HG02970 (cell line): ENCODE measurements around the gene PSKH1.
"Not testable (repeated sequence)": the region's sequence is repeated elsewhere in the genome, so short reads cannot be mapped to it uniquely, and the experiment has no call there.

Experiments
- ATAC-seq: cut with Tn5 transposase; IDR thresholded peaks from one replicate; pipeline ENCODE4 v1.9.1; 2021; ENCODE audit warnings: mild to moderate bottlenecking, moderate library complexity, moderate number of reproducible peaks; ENCODE audit not compliant: unreplicated experiment, low FRiP score

Gene PSKH1

DNA sequence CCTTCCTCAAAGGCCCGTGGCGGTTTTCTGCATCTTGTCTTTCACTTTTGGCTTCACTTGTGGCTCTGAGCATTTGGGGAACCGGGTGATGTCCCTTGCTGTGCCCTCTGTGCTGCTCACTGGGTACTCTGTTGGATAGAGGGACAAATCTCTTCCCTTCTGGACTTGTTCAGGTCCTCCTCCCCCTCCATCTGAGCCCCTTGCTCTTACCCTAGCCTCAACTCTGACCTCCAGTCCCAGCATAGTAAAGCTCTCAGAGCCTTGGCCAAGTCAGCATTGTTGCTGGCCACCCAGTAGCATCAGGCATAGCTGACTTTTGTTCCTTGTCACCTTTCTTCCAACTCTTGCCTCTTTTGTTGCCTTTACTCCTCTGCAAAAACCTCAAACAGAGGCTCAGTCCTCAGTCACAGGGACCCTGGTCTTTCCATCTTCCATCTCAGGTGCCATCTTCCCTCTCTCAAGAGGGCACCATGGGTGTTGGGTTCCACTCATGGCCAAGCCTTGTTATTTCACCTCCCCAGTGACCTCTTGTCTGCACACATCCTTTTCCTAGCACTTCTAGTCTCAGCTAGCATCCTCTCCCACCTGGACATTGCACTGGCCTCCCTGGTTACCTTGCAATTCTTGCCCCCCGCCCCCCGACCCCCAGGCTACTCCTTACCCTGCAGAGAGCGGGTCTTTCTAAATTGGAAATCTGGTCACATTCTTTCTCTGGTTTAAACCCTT, 44.0 kb downstream of the PSKH1 start:
- no peak for ATAC-seq

- ATAC-seq, result not testable (repeated sequence)
Measured at GRCh38 chr16:67937713-67938112, 44.7 kb downstream of the PSKH1 start.

DNA sequence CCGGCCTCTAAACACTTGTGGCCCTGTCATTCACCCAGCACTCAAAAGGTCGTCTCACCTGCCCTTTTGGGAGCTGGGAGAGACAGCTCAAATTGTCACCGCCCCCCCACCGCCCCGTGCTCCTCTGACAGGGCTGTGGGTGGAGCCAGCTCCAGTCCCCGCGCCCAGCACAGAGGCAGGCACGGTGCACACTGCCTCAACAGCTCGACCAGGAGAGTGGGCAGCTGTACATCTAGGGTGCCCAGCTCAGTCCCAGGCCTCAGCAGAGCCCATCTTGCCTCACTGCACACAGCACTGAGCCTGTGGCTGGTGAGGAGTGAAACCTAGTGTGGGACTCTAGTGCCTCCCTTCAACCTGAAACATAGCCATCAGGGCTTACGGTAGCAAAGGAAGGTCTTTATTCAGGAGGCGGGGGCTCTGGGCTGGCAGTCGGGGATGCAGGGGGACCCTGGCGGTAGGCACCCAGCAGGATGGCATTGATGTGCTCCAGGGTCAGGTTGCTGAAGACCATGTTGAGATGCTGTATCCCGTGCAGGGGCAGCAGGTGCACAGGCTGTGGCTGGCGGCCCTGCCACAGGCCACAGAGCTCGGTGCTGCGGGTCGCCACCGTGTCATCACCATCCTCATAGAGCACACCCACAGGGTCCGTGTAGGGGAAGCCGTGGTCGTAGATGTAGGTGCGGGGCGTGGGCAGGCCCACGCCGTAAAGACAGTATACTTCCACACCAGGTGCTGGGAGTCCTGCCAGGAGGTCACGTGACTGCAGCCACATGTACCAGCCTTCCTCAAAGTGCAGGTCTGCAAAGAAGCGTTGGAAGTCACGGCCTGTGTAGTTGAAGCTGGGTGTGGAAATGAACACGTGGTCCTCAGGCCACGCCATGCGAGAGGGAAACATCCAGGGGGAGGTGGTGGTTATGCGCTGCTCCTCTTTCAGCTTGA, 46.7 kb downstream of the PSKH1 start:
- no peak for ATAC-seq

DNA sequence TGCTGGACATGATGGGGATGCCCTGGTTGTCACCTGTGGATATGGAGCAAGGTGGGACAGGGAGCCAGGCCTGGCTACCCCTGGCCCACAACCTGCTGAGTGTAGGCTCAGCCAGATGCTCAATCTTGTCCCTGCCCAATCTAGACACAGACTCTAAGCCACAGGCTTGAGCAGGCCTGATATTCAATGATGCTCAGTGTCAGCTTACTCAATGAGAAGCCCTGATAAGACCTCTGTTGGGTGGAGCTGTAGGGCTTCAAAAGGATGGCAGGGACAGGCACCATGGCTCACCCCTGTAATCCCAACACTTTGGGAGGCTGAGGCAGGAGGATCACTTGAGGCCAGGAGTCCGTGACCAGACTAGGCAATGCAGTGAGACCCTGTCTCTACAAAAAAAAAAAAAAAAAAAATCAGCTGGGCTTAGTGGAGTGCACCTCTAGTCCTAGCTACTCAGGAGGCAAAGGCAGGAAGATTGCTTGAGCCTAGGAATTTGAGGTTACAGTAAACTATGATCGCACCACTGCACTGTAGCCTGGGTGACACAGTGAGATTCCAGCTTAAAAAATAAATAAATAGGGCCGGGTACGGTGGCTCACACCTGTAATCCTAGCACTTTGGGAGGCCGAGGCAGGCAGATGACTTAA, 47.5 kb downstream of the PSKH1 start:
- ATAC-seq, result no peak

GRCh38 chr16:67941469-67942199, 48.6 kb downstream of the PSKH1 start:
- ATAC-seq, result no peak

DNA sequence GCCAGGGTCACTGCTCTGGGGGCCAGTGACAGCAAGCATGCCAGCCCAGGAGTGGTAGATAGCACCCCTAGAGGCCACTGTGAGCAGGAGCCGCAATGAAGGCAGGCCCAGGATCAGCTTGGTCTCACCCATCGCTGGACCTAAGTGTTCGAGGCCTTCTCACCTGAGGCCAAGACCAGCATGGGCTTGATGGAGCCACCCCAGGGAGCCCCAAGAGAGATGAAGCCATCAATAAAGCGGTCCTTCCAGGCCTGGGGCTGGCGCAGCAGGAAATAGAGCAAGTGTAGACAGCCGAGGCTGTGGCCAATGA, 49.1 kb downstream of the PSKH1 start:
- ATAC-seq, result no peak

GRCh38 chr16:67942510-67943255, 49.6 kb downstream of the PSKH1 start:
- no peak for ATAC-seq

DNA sequence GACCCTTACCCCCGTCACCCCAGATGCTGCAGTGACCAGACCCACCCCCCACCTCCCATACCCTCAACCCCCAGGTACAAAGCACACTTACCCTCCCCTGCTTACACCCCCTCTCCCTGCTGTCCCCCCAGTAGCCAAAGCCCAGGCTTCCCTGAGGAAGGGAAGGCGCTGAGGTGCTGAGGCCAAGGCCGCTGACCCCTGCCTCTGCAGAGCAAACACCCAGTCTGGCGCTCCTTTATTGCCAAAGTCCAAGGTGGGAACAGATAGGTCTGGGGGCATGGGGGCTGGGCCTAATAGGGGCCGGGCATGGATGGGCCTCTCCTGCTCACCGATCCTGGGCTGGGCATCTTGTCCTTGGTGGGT, 50.2 kb downstream of the PSKH1 start:
- ATAC-seq, result no peak

- no peak for ATAC-seq
Measured at GRCh38 chr16:67943619-67944504, 50.8 kb downstream of the PSKH1 start, which contains the start of gene LCAT. Gene LCAT, minus strand, starts transcription at chr16:67944120. Its CDS starts 19 bp downstream, at chr16:67944101.

DNA sequence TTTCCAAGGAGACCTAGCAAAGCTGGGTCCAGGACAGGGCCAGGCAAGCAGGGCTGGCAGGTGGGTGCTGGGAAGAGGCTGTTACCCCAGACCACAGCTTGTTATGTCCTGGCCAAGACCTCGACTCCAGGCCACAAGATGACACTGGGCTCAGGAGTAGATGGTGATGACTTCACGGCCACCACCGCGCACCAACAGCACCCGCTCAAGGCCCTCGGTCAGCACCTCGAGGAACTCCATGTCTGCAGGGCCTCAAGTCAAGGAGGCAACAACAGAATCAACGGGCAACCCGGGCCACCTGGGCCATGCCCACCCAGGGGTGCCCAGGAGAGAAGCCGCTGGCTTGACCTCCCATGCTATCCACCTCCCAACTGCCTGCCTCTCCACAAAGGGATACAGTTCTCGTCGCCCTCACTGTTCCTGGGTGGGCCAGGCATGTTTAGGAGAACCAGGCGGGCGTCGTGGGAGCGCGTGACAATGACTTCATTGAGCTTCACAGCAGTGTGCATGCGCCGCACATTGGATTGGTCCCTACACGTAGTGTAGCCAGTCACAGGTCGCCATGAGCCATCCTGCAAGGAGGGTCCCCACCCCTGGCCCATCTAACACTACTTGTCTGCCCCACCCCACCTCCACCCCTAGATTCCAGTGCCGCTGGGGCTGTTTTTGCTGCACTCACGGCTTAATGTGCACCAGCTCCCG, 51.8 kb downstream of the PSKH1 start:
- ATAC-seq, result no peak

GRCh38 chr16:67945392-67945933, 52.4 kb downstream of the PSKH1 start:
- no peak for ATAC-seq

GRCh38 chr16:67946128-67946569, 53.1 kb downstream of the PSKH1 start:
- ATAC-seq, result no peak

- no peak for ATAC-seq
Measured at GRCh38 chr16:67946966-67947558, 54.0 kb downstream of the PSKH1 start.

- ATAC-seq, result no peak
Measured at GRCh38 chr16:67948015-67948414, 55.0 kb downstream of the PSKH1 start.

DNA sequence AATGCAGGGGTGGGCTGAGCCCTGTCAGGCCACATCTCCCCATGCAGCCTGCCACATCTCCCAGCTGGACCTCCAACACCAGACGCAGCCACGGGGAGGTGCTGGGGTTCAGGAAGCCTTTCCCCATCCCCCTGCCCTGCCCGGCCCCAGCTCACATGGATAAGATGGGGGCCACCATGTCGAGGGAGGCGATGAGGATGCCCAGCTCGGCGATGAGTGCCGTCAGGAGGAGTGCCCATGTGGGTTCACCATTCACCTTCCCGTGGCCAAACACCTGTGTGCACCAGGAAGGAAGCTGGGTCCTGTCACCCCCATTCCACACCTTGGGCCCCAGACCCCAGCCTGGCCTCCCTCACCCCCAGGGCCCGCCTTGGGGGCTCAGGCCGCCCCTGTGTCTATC, 56.6 kb downstream of the PSKH1 start:
- no peak for ATAC-seq

- no peak for ATAC-seq
Measured at GRCh38 chr16:67950335-67950843, 57.3 kb downstream of the PSKH1 start.

DNA sequence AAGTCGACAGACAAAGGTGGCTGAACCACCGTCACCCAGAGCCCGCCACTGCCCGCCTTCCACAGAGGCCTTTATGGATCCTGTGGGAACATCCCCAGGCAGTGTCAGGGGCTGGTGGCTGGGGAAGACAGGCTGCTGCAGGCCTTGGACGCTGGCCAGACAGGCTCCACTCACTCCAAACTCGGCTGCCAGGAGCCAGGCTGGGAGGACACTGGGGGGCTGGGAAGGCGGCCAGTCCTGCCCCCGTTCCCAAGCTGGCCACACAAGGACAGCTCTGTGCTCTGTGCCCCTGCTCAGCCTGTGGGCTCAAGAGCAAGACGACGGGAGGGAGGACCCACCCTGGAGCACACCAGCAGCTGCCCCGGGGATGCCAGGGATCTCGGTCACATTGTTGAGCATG, 58.4 kb downstream of the PSKH1 start:
- no peak for ATAC-seq
